Muscle of leg (tissue), 11 donors: ENCODE results near the gene TFB2M. TPM values are rescaled to one million over a fixed set of nuclear protein-coding genes. Genes with fewer than 3 reads are reported as not detected.
"Not testable (repeated sequence)": the region's sequence is repeated elsewhere in the genome, so short reads cannot be mapped to it uniquely, and the experiment has no call there.

Experiments
- DNase-seq: peaks from one replicate; pipeline ENCODE4 v3.0.0; 2013
- H3K27ac ChIP-seq: one replicate; pipeline ENCODE4 v1.5.1; 2013; ENCODE audit warnings: mild to moderate bottlenecking, low read length, control low read depth
- H3K27me3 ChIP-seq: one replicate; pipeline ENCODE4 v1.6.1; 2013; ENCODE audit warnings: low read length; ENCODE audit not compliant: control insufficient read depth, insufficient read depth
- H3K36me3 ChIP-seq: one replicate; pipeline ENCODE4 v1.6.1; 2013; ENCODE audit warnings: low read length; ENCODE audit not compliant: control insufficient read depth, insufficient read depth
- H3K4me1 ChIP-seq: one replicate; pipeline ENCODE4 v1.6.1; 2013; ENCODE audit warnings: low read length; ENCODE audit not compliant: control insufficient read depth, insufficient read depth
- H3K4me3 ChIP-seq: one replicate; pipeline ENCODE4 v1.5.1; 2013; ENCODE audit warnings: low read length, control low read depth
- H3K9me3 ChIP-seq: replicated peaks from 2 replicates; pipeline ENCODE4 v1.6.1; 2013; ENCODE audit warnings: low read depth, low read length; ENCODE audit not compliant: control insufficient read depth
- WGBS: methylation state at CpG from one replicate; pipeline ENCODE4 v1.1.5; 2013; ENCODE audit warnings: missing lambda C conversion rate; ENCODE audit not compliant: insufficient coverage; 5-methylcytosine and 5-hydroxymethylcytosine counted together
- polyA plus RNA-seq, 8 donors: library from polyadenylated mRNA; unstranded; fragments of 120-200 nt; gene quantifications; one replicate each; pipeline versions ENCODE4 v1.2.1 to v1.2.3, GENCODE V29; 2013; ENCODE audit warnings: inconsistent platforms in 1 of 8, low replicate concordance in 1 of 8; ENCODE audit not compliant: insufficient read length in 8 of 8, insufficient read depth in 1 of 8
- total RNA-seq: library from RNA; stranded (reverse); fragments of 120-200 nt; gene quantifications from one replicate; pipeline ENCODE4 v1.2.4, GENCODE V29; 2013

TFB2M gene
- total and polyA plus RNA-seq, 9 donors = 10.0 to 14.2 (median 11.5) TPM

DNA sequence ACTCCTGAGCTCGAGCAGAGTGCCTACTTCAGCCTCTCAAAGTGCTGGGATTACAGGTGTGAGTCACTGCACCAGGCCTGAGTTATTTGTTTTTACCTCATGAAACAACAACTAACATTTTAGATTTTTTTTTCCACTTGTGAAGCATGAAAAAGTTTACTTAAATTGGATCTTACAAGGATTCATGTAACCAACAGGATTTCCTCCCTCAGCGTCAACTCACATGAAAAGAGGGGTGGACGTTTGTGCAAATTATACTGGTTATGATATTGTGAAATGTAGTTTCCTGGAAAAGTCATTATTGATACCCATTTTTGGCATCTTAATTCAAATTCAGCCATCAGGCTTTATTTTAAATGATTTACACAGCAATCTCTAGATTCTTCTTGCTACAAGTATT lies 6.7 kb upstream of the TFB2M start:
- Histone ChIP-seq H3K27me3 (no peaks in the 10 kb centered on the region), H3K4me1 (no peaks in the 10 kb centered on the region), H3K27ac (peak overlapping the region; percentile 37), H3K9me3 (no peaks in the 10 kb centered on the region), H3K36me3 (no peaks in the 10 kb centered on the region), H3K4me3 (no peak overlapping the region)
- peak; percentile 18 for DNase-seq
- WGBS = no CpG with 5 or more reads among the region's 3 CpGs

DNA sequence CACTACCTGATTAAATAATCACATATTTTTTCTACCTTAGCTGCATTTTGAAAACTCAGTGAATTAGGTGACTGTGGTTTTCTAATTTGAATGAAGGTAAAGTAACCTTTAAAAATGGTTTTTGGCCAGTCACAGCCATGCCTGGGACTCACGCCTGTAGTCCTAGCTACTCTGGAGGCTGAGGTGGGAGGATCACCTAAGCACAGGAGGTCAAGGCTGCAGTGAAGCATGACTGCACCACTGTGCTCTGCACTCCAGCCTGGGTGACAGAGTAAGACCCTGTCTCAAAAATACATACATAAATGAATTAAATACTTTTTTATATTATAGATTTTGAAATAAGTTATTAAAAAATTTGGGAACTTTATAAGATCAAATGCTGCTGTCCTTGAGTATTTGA lies 5.9 kb upstream of the TFB2M start:
- DNase-seq = no peak
- Histone ChIP-seq H3K4me3 (no peak overlapping the region), H3K27me3 (no peaks in the 10 kb centered on the region), H3K9me3 (no peaks in the 10 kb centered on the region), H3K4me1 (no peaks in the 10 kb centered on the region), H3K36me3 (no peaks in the 10 kb centered on the region), H3K27ac (no peak overlapping the region)
- 100% methylated on average over 1 of the region's 1 CpG for WGBS

GRCh38 chr1:246571309-246571708 lies 5.2 kb upstream of the TFB2M start:
- not testable (repeated sequence) for H3K27me3 ChIP-seq, H3K36me3 ChIP-seq, H3K4me3 ChIP-seq, H3K4me1 ChIP-seq, H3K27ac ChIP-seq, H3K9me3 ChIP-seq
- no CpG with 5 or more reads among the region's 4 CpGs for WGBS
- peak; percentile 38 for DNase-seq

- H3K9me3 ChIP-seq = no peaks in the 10 kb centered on the region
- 72% methylated on average over 5 of the region's 8 CpGs for WGBS
- H3K4me1 ChIP-seq = peaks cover 8% of the 10 kb centered on the region
- no peaks in the 10 kb centered on the region for H3K36me3 ChIP-seq
- no peak overlapping the region for H3K4me3 ChIP-seq
- no peaks in the 10 kb centered on the region for H3K27me3 ChIP-seq
- peak overlapping the region; percentile 63 for H3K27ac ChIP-seq
- peak; percentile 15 for DNase-seq
These were observed 3.5 kb upstream of the TFB2M start for GRCh38 chr1:246569248-246570238.

- Histone ChIP-seq H3K27ac (peak overlapping the region; percentile 97), H3K9me3 (no peaks in the 10 kb centered on the region), H3K36me3 (peaks cover 5% of the 10 kb centered on the region), H3K4me3 (no peak overlapping the region), H3K4me1 (peaks cover 8% of the 10 kb centered on the region), H3K27me3 (no peaks in the 10 kb centered on the region)
- DNase-seq = no peak
- WGBS = 100% methylated on average over 1 of the region's 4 CpGs
These were observed 1.7 kb upstream of the TFB2M start for GRCh38 chr1:246567646-246568235.

- no peak for DNase-seq
These were observed 968 bp upstream of the TFB2M start for GRCh38 chr1:246566813-246567645.

DNA sequence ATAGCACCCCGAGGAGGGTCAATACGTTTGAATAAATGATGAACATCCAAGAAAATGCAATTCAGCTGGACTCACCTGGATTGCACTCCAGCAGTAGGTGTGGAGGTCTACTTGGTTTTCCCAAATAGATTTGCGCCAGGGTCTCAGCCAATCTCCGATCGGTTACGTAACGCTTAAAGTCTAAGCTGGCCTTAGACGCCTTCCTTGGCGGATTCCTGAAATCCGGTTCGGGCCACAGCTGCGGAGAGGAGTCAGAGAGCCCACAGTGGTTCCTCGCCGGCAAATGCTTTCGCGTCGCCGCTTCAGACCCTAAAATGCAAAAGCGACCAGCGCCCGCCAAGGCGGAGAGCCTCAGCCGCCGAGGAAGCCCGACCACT lies 322 bp downstream of the TFB2M start:
- Histone ChIP-seq H3K27ac (peak overlapping the region; percentile 84), H3K9me3 (no peaks in the 10 kb centered on the region), H3K36me3 (peaks cover 9% of the 10 kb centered on the region), H3K27me3 (no peaks in the 10 kb centered on the region), H3K4me1 (peaks cover 8% of the 10 kb centered on the region), H3K4me3 (peak overlapping the region; percentile 92)
- under 1% methylated on average over 25 of the region's 25 CpGs for WGBS
- DNase-seq = no peak

More at GRCh38 chr1:246566813-246567645, 968 bp upstream of the TFB2M start:
- Histone ChIP-seq H3K4me1 (peaks cover 8% of the 10 kb centered on the region), H3K4me3 (peak overlapping the region; percentile 92), H3K27ac (peak overlapping the region; percentile 97), H3K36me3 (peaks cover 9% of the 10 kb centered on the region), H3K27me3 (no peaks in the 10 kb centered on the region), H3K9me3 (no peaks in the 10 kb centered on the region)
- 0% methylated on average over 14 of the region's 25 CpGs for WGBS

DNA sequence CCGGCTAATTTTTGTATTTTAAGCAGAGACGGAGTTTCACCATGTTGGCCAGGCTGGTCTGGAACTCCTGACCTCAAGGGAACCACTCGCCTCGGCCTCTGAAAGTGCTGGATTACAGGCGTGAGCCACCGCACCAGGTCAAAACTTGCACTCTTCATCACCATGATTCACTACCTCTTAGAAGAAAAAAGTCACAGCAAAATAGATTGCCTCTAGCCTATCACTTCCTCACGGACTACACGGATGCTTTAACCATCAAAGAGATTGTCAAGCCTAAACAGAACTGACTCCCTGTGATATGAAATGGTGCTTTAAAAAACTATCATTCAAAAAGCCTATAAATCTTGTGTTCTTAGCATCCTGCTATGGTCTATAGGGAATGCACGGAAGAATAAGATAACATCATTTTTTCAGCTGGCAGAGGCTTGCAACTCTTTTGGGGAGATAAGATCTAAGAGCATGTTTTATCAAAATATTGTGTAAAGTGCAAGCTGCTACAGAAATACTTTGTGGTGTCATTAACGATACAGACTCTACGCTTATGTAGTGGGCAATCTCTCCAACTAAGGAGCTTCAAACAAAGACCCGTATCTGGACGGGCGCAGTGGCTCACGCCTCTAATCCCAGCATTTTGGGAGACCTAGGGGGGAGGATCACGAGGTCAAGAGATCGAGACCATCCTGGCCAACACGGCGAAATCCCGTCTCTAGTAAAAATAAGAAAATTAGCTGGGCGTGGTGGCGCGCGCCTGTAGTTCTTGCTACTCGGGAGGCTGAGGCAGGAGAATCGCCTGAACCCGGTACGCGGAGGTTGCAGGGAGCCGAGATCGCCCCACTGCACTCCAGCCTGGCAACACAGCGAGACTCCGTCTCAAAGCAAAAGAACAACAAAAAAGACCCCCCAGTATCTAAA lies 966 bp downstream of the TFB2M start:
- H3K27ac ChIP-seq = peak overlapping the region; percentile 84
- peak overlapping the region; percentile 92 for H3K4me3 ChIP-seq
- H3K36me3 ChIP-seq = peaks cover 12% of the 10 kb centered on the region
- 32% methylated on average over 27 of the region's 33 CpGs for WGBS
- peaks cover 8% of the 10 kb centered on the region for H3K4me1 ChIP-seq
- no peak for DNase-seq
- H3K9me3 ChIP-seq = no peaks in the 10 kb centered on the region
- H3K27me3 ChIP-seq = no peaks in the 10 kb centered on the region

DNA sequence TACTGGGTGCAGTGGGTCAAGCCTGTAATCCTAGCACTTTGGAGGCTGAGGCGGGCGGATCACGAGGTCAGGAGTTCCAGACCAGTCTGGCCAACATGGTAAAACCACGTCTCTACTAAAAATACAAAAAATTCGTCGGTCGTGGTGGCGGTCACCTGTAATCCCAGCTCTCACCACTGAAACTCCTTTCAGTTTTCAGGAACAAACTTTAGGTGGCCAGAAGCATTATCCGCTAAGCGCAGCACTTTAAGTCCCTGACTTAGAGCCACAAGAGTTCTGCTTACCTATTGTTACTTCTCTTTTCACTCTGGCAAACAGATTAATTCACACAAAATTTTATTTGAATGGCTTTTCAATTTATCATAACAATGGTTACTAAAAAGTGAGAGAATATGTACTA lies 5.2 kb downstream of the TFB2M start:
- not testable (repeated sequence) for H3K27me3 ChIP-seq, H3K9me3 ChIP-seq, H3K27ac ChIP-seq, H3K4me1 ChIP-seq, DNase-seq, H3K4me3 ChIP-seq
- peaks cover 34% of the 10 kb centered on the region for H3K36me3 ChIP-seq
- WGBS = 87% methylated on average over 10 of the region's 10 CpGs
